HepG2 (cell line): ENCODE data around the gene JMJD7. TPM values are rescaled to one million over a fixed set of nuclear protein-coding genes. Genes with fewer than 3 reads are reported as not detected.

ENCODE experiments used
- ATAC-seq: fragments of 200-7000 bp; cut with Tn5 transposase; 3 replicates; pipeline ENCODE4 v1.9.1; 2020; ENCODE audit warnings: mild to moderate bottlenecking, moderate library complexity
- BruUV-seq: library from RNA; stranded (reverse); fragments of 400-500 nt; replicated peaks from 2 replicates; lab custom pipeline; 2021; lab: Mats Ljungman, UMichigan
- CTCF ChIA-PET: fragments of 300-600 bp; formaldehyde crosslinking; extraction: SDS; loops from one replicate; lab custom pipeline; 2021; ENCODE audit warnings: low total read pairs, inconsistent platforms, low intra/inter-chr PET ratio; lab: Yijun Ruan, JAX
- POLR2A ChIA-PET: fragments of 350-600 bp; sonication (Branson Sonifier 250); formaldehyde crosslinking; loops from one replicate; lab custom pipeline; 2020; ENCODE audit warnings: antibody characterized with exemption, inconsistent platforms; lab: Yijun Ruan, JAX
- DNase-seq: peaks from one replicate; pipeline ENCODE4 v3.0.0-alpha.2; 2015; ENCODE audit warnings: low spot score
- FAIRE-seq: peaks from 3 replicates; lab custom pipeline; 2011; peaks lifted over from hg19 to GRCh38; lab: Jason Lieb, UNC
- H2AFZ ChIP-seq: one replicate; pipeline ENCODE4 v1.6.1; 2011; ENCODE audit warnings: low read length, inconsistent platforms
- H3K27ac ChIP-seq: fragments of 300-600 bp; 3 replicates; pipeline ENCODE4 v1.8.0; 2011; ENCODE audit warnings: mixed run types, mild to moderate bottlenecking, mixed read lengths, low read length, inconsistent platforms; ENCODE audit not compliant: insufficient read depth; ENCODE audit errors: extremely low read length
- H3K27me3 ChIP-seq, 2 experiments: fragments of 200-600 bp in 1 of 2; 2 replicates in 1 of 2; 3 replicates in 1 of 2; pipeline versions ENCODE4 v1.6.0 to v1.8.0; 2011; ENCODE audit warnings: low read length in 2 of 2, mild to moderate bottlenecking in 2 of 2, moderate library complexity in 2 of 2, inconsistent platforms in 1 of 2; ENCODE audit not compliant: insufficient read depth in 2 of 2, control insufficient read depth in 1 of 2
- H3K36me3 ChIP-seq, 2 experiments: fragments of 200-600 bp in 1 of 2; replicated peaks in 1 of 2; 2 replicates in 1 of 2; 3 replicates in 1 of 2; pipeline versions ENCODE4 v1.5.1 to v1.8.0; 2011; ENCODE audit warnings: low read length in 2 of 2, inconsistent platforms in 1 of 2; ENCODE audit not compliant: insufficient read depth in 2 of 2, control insufficient read depth in 1 of 2
- H3K4me1 ChIP-seq: 2 replicates; pipeline ENCODE4 v1.5.1; 2012; ENCODE audit warnings: low read length, inconsistent platforms; ENCODE audit not compliant: insufficient read depth
- H3K4me2 ChIP-seq: 2 replicates; pipeline ENCODE4 v1.6.0; 2011; ENCODE audit warnings: low read depth, low read length, inconsistent platforms
- H3K4me3 ChIP-seq, 3 experiments: fragments of 200-600 bp in 1 of 3; sonication (generic), shearing (Covaris generic) in 1 of 3; replicated peaks in 1 of 3; 2 replicates each; pipeline ENCODE4 v1.5.1; 2011 to 2016; ENCODE audit warnings: low read length in 3 of 3, inconsistent platforms in 2 of 3, low read depth in 2 of 3, mild to moderate bottlenecking in 2 of 3, control low read depth in 1 of 3, mixed read lengths in 1 of 3; ENCODE audit not compliant: insufficient read depth in 1 of 3
- H3K79me2 ChIP-seq: one replicate; pipeline ENCODE4 v1.6.1; 2011; ENCODE audit warnings: low read length, inconsistent platforms; ENCODE audit not compliant: insufficient read depth
- H3K9ac ChIP-seq: 2 replicates; pipeline ENCODE4 v1.6.0; 2011; ENCODE audit warnings: mild to moderate bottlenecking, low read depth, low read length, inconsistent platforms; ENCODE audit not compliant: insufficient read depth
- H3K9me3 ChIP-seq: 2 replicates; pipeline ENCODE4 v1.5.1; 2012; ENCODE audit warnings: mild to moderate bottlenecking, low read length
- H4K20me1 ChIP-seq: 2 replicates; pipeline ENCODE4 v1.6.0; 2011; ENCODE audit warnings: inconsistent platforms, mild to moderate bottlenecking, low read length, moderate library complexity; ENCODE audit not compliant: insufficient read depth
- ATRX ChIP-seq: sonication (generic); formaldehyde crosslinking; IDR thresholded peaks from 2 replicates; pipeline ENCODE4 v1.4.0; 2020; ENCODE audit warnings: missing genetic modification reagents, borderline replicate concordance
- CCDC6 ChIP-seq: sonication (generic); formaldehyde crosslinking; IDR thresholded peaks from 2 replicates; pipeline ENCODE4 v1.8.1; 2022; ENCODE audit warnings: mild to moderate bottlenecking, missing genetic modification reagents, moderate library complexity
- KDM6A ChIP-seq: IDR thresholded peaks from 2 replicates; pipeline ENCODE4 v1.6.1; 2016; ENCODE audit warnings: low read depth
- U2AF2 ChIP-seq: fragments of 200-400 bp; formaldehyde crosslinking; IDR thresholded peaks from 2 replicates; pipeline ENCODE4 v1.6.1; 2017; ENCODE audit warnings: low read depth, mild to moderate bottlenecking, low read length
- WIZ ChIP-seq: sonication (generic); formaldehyde crosslinking; IDR thresholded peaks from 2 replicates; pipeline ENCODE4 v1.5.1; 2020; ENCODE audit warnings: mild to moderate bottlenecking, missing genetic modification reagents
- ZBTB37 ChIP-seq: sonication (generic); formaldehyde crosslinking; IDR thresholded peaks from 2 replicates; pipeline ENCODE4 v1.4.0; 2020; ENCODE audit warnings: mild to moderate bottlenecking, missing genetic modification reagents
- ZNF143 ChIP-seq: sonication (generic); formaldehyde crosslinking; IDR thresholded peaks from 2 replicates; pipeline ENCODE4 v1.4.0; 2020; ENCODE audit warnings: missing genetic modification reagents
- ZNF350 ChIP-seq: sonication (generic); formaldehyde crosslinking; IDR thresholded peaks from 2 replicates; pipeline ENCODE4 v1.4.0; 2020; ENCODE audit warnings: mild to moderate bottlenecking, low read depth, missing genetic modification reagents, borderline replicate concordance
- ZNF616 ChIP-seq: sonication (generic); formaldehyde crosslinking; IDR thresholded peaks from 2 replicates; pipeline ENCODE4 v1.5.0; 2020; ENCODE audit warnings: low read depth, mild to moderate bottlenecking, missing genetic modification reagents
- ZNF619 ChIP-seq: sonication (generic); formaldehyde crosslinking; IDR thresholded peaks from 2 replicates; pipeline ENCODE4 v1.4.0; 2020; ENCODE audit warnings: mild to moderate bottlenecking, missing genetic modification reagents
- ZNF629 ChIP-seq: sonication (generic); formaldehyde crosslinking; conservative IDR thresholded peaks from 2 replicates; pipeline ENCODE4 v1.5.0; 2020; ENCODE audit warnings: missing genetic modification reagents
- ZNF781 ChIP-seq: sonication (generic); formaldehyde crosslinking; IDR thresholded peaks from 2 replicates; pipeline ENCODE4 v1.5.1; 2020; ENCODE audit warnings: borderline replicate concordance, mild to moderate bottlenecking, missing genetic modification reagents; ENCODE audit errors: not compliant biosample characterization
- ZSCAN9 ChIP-seq: IDR thresholded peaks from 2 replicates; pipeline ENCODE4 v1.6.1; 2016; ENCODE audit warnings: borderline replicate concordance
- WGBS: methylation state at CpG from one replicate; pipeline ENCODE4 v1.1.6; 2017; ENCODE audit warnings: low lambda C conversion rate; 5-methylcytosine and 5-hydroxymethylcytosine counted together
- in situ Hi-C: cut with HindIII; loops from 2 replicates; pipeline ENCODE4 v1.10.0; 2017; ENCODE audit warnings: low pct_unique_long_range_greater_than_20kb; ENCODE audit not compliant: extremely low pct_ligation_motif_present
- intact Hi-C: fragments of 100-400 bp; cut with micrococcal nuclease; formaldehyde crosslinking; loops from one replicate; pipeline ENCODE4 v1.10.0; 2022; ENCODE audit not compliant: unreplicated experiment
- polyA plus RNA-seq, 8 experiments: library from polyadenylated mRNA; depleted of rRNA in 3 of 8; stranded (reverse) in 7 of 8; unstranded in 1 of 8; fragments of >200 nt; fragmentation: Illumina TruSeq in 4 of 8; extraction: Trizol in 4 of 8; gene quantifications; 2 replicates each; pipeline versions ENCODE4 v1.2.1 to v1.2.3, GENCODE V29; 2011 to 2016; ENCODE audit warnings: low read depth in 4 of 8, missing spikeins in 1 of 8, mixed read lengths in 1 of 8; ENCODE audit not compliant: insufficient read depth in 1 of 8
- total RNA-seq, 5 experiments: library from RNA; depleted of rRNA; stranded (reverse); fragments of >200 nt; fragmentation: Illumina TruSeq; extraction: Trizol; gene quantifications; 2 replicates each; pipeline ENCODE4 v1.2.3, GENCODE V29; 2016; ENCODE audit warnings: low read depth in 1 of 5

The JMJD7 gene
- total and polyA plus RNA-seq, 2 of the 13 experiments (the other 11 are each of a cell fraction or from before 2014, with no cell fraction given): 6.4 to 7.1 TPM

GRCh38 chr15:41804916-41805666 is 22.8 kb upstream of the JMJD7 start:
- FAIRE-seq: no peak
- Histone ChIP-seq H4K20me1 (no peaks in the 10 kb centered on the region), H3K36me3 (no peaks in the 10 kb centered on the region), H3K9me3 (no peaks in the 10 kb centered on the region), H3K4me3 (no peak overlapping the region), H3K27me3 (no peaks in the 10 kb centered on the region), H3K4me1 (no peaks in the 10 kb centered on the region), H3K9ac (no peak overlapping the region), H3K4me2 (no peak overlapping the region), H3K27ac (no peak overlapping the region), H2AFZ (no peak overlapping the region), H3K79me2 (no peaks in the 10 kb centered on the region)
- TF ChIP-seq ZNF143 (CRISPR knock-in tag): no peak
- no peak for TF ChIP-seq WIZ (CRISPR knock-in tag)
- TF ChIP-seq ZBTB37 (CRISPR knock-in tag): no peak
- no peak for TF ChIP-seq ZSCAN9 (CRISPR knock-in tag)
- no peak for TF ChIP-seq ZNF350 (CRISPR knock-in tag)
- TF ChIP-seq ZNF781 (CRISPR knock-in tag): no peak
- no peak for TF ChIP-seq ZNF629
- TF ChIP-seq KDM6A (CRISPR knock-in tag): no peak
- no peak for TF ChIP-seq CCDC6 (CRISPR knock-in tag)
- TF ChIP-seq U2AF2: no peak
- TF ChIP-seq ATRX: no peak
- no peak for TF ChIP-seq ZNF619
- no peak for TF ChIP-seq ZNF616 (CRISPR knock-in tag)
- intact Hi-C loops: no loop called here
- ATAC-seq: no peak
- no peak for DNase-seq
- in situ Hi-C loops: no loop called here
- BruUV-seq: no TSS peak
- CTCF ChIA-PET: interaction anchor here (3.2 kb wide), 1 partner anchor 32 kb away, joined by 25 read pairs; the partner anchor contains the start of gene MAPKBP1
- POLR2A ChIA-PET: no interaction called here
- 88% methylated on average over 5 of the region's 8 CpGs for WGBS
